Esophagus squamous epithelium (tissue), 4 donors: ENCODE measurements around the gene ITGB5.

Experiments
- POLR2A ChIP-seq, 4 donors: fragments of 450-650 bp; IDR thresholded peaks; one replicate each; pipeline ENCODE4 v1.6.1; 2017; ENCODE audit warnings: antibody characterized with exemption in 4 of 4, mild to moderate bottlenecking in 4 of 4, moderate library complexity in 3 of 4
- TF ChIP-seq, protein P1 (sequence below), 6 experiments: fragments of 450-650 bp in 4 of 6; fragments of 200-600 bp in 2 of 6; sonication (generic) in 2 of 6; IDR thresholded peaks; one replicate each; pipeline ENCODE4 v1.5.1; 2016 to 2019; ENCODE audit warnings: antibody characterized with exemption in 6 of 6, mild to moderate bottlenecking in 4 of 6, moderate library complexity in 4 of 6

DNA sequence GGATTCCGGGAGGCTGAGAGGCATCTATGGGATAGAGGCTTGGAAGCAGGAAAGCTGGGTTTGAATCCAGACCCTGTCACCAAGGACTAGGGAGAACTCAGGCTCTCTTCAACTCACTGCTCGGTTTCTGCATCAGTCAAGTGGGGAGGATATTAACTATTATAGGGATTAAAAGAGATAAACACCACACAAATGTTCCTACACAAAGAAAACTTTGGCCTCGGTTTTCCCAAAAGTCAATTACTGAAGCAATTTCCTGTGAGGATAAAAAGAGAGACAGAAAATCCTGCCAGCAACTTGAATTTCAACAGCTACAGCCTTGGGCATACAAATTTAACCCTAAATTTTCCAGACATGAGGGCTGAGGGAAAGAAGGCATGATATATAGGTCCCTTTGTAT, 36.0 kb downstream of the ITGB5 start:
- TF ChIP-seq, protein P1, sequence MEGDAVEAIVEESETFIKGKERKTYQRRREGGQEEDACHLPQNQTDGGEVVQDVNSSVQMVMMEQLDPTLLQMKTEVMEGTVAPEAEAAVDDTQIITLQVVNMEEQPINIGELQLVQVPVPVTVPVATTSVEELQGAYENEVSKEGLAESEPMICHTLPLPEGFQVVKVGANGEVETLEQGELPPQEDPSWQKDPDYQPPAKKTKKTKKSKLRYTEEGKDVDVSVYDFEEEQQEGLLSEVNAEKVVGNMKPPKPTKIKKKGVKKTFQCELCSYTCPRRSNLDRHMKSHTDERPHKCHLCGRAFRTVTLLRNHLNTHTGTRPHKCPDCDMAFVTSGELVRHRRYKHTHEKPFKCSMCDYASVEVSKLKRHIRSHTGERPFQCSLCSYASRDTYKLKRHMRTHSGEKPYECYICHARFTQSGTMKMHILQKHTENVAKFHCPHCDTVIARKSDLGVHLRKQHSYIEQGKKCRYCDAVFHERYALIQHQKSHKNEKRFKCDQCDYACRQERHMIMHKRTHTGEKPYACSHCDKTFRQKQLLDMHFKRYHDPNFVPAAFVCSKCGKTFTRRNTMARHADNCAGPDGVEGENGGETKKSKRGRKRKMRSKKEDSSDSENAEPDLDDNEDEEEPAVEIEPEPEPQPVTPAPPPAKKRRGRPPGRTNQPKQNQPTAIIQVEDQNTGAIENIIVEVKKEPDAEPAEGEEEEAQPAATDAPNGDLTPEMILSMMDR (IDR thresholded peaks at IDR 0.05): no peak
- TF ChIP-seq POLR2A (IDR thresholded peaks at IDR 0.05): no peak
